ENCODE results near the gene EIF3K. TPM values are rescaled to one million over a fixed set of nuclear protein-coding genes. Genes with fewer than 3 reads are reported as not detected.

EIF3K gene
- total RNA-seq, 6 donors from 2014 or later, result 142 to 404 (median 242) TPM

GRCh38 chr19:38650911-38651584, 32.1 kb downstream of the EIF3K start:
- TF ChIP-seq CTCF (IDR thresholded peaks at IDR 0.05) (peak in 2 of 6 experiments; percentile 23 to 35), POLR2A (IDR thresholded peaks at IDR 0.05) (no peak), EP300 (IDR thresholded peaks at IDR 0.05) (no peak), POLR2AphosphoS5 (IDR thresholded peaks at IDR 0.05) (peak; percentile 63 to 90)
- Histone ChIP-seq H3K27me3 (no peaks in the 10 kb centered on the region), H3K9me3 (no peaks in the 10 kb centered on the region), H3K4me1 (peaks cover 70 to 75% (median 75%) of the 10 kb centered on the region in 4 donors), H3K27ac (peak overlapping the region; percentile 94 to 98 (median 97)), H3K36me3 (peaks cover 0 to 3% (median 0%) of the 10 kb centered on the region in 4 donors), H3K4me3 (peak overlapping the region in 3 of 4 donors; percentile 92 to 100 (median 98))
- peak in 1 of 2 donors; percentile 70 for DNase-seq
- WGBS, 2 donors, result 38 to 44% methylated on average over 12 of the region's 12 CpGs
- ATAC-seq (ENCODE audit: low FRiP score in 2 of 2), result peak in 1 of 2 donors; percentile 49

GRCh38 chr19:38653028-38653571, 34.1 kb downstream of the EIF3K start:
- TF ChIP-seq CTCF (IDR thresholded peaks at IDR 0.05) (no peak), EP300 (IDR thresholded peaks at IDR 0.05) (no peak), POLR2AphosphoS5 (IDR thresholded peaks at IDR 0.05) (no peak), POLR2A (IDR thresholded peaks at IDR 0.05) (no peak)
- no peaks in the 10 kb centered on the region for H3K27me3 ChIP-seq
- H3K4me1 ChIP-seq, result peaks cover 87 to 91% (median 89%) of the 10 kb centered on the region in 4 donors
- H3K36me3 ChIP-seq, result peaks cover 0 to 16% (median 0%) of the 10 kb centered on the region in 4 donors
- DNase-seq, result peak in 1 of 2 donors; percentile 64
- 24 to 35% methylated on average over 7 of the region's 7 CpGs for WGBS, 2 donors
- peak in 1 of 2 donors; percentile 60 for ATAC-seq (ENCODE audit: low FRiP score in 2 of 2)
- peak overlapping the region; percentile 94 to 98 (median 97) for H3K27ac ChIP-seq
- H3K9me3 ChIP-seq, result no peaks in the 10 kb centered on the region
- H3K4me3 ChIP-seq, result no peak overlapping the region

- Histone ChIP-seq H3K27me3 (no peaks in the 10 kb centered on the region), H3K4me1 (peaks cover 96 to 100% (median 99%) of the 10 kb centered on the region in 4 donors), H3K4me3 (peak overlapping the region in 1 of 4 donors; percentile 4), H3K9me3 (no peaks in the 10 kb centered on the region), H3K36me3 (peaks cover 0 to 16% (median 0%) of the 10 kb centered on the region in 4 donors), H3K27ac (peak overlapping the region; percentile 94 to 98 (median 97))
- ATAC-seq (ENCODE audit: low FRiP score in 2 of 2) (no peak), DNase-seq (no peak)
- TF ChIP-seq EP300 (IDR thresholded peaks at IDR 0.05), result no peak
- TF ChIP-seq POLR2AphosphoS5 (IDR thresholded peaks at IDR 0.05), result no peak
- TF ChIP-seq CTCF (IDR thresholded peaks at IDR 0.05), result no peak
- no peak for TF ChIP-seq POLR2A (IDR thresholded peaks at IDR 0.05)
- 25 to 35% methylated on average over 6 of the region's 6 CpGs for WGBS, 2 donors
These were observed 35.7 kb downstream of the EIF3K start for GRCh38 chr19:38654628-38655055.

- peak overlapping the region in 1 of 4 donors; percentile 4 for H3K4me3 ChIP-seq
- ATAC-seq (ENCODE audit: low FRiP score in 2 of 2), result no peak
- no peaks in the 10 kb centered on the region for H3K27me3 ChIP-seq
- WGBS, 2 donors, result 37 to 44% methylated on average over 5 of the region's 5 CpGs
- peak overlapping the region; percentile 47 to 97 (median 96) for H3K27ac ChIP-seq
- H3K4me1 ChIP-seq, result peaks cover 97 to 100% (median 98%) of the 10 kb centered on the region in 4 donors
- H3K36me3 ChIP-seq, result peaks cover 0 to 16% (median 0%) of the 10 kb centered on the region in 4 donors
- no peaks in the 10 kb centered on the region for H3K9me3 ChIP-seq
- no peak for DNase-seq
- no peak for TF ChIP-seq POLR2AphosphoS5 (IDR thresholded peaks at IDR 0.05)
- no peak for TF ChIP-seq EP300 (IDR thresholded peaks at IDR 0.05)
- no peak for TF ChIP-seq POLR2A (IDR thresholded peaks at IDR 0.05)
- TF ChIP-seq CTCF (IDR thresholded peaks at IDR 0.05), result no peak
These were observed 36.3 kb downstream of the EIF3K start for GRCh38 chr19:38655148-38655824.

All from upper lobe of left lung (tissue), 6 donors.